SK-N-MC (cell line): ENCODE measurements around the gene ZNF134.

ENCODE experiments used
- FOXP2 ChIP-seq: optimal IDR thresholded peaks from 2 replicates; pipeline ENCODE3; 2011; ENCODE audit warnings: mild to moderate bottlenecking, moderate library complexity; ENCODE audit not compliant: insufficient read depth; ENCODE audit errors: extremely low read length, control extremely low read depth
- POLR2AphosphoS5 ChIP-seq: IDR thresholded peaks from 2 replicates; pipeline ENCODE4 v1.6.1; 2012; ENCODE audit warnings: mild to moderate bottlenecking, low read depth, low read length, borderline replicate concordance

GRCh38 chr19:57623091-57623490 lies 9.0 kb downstream of the ZNF134 start:
- TF ChIP-seq POLR2AphosphoS5 = no peak
- TF ChIP-seq FOXP2 = no peak
